ENCODE measurements around the gene DGKI. TPM values are rescaled to one million over a fixed set of nuclear protein-coding genes. Genes with fewer than 3 reads are reported as not detected.

Gene DGKI
- total and polyA plus RNA-seq, 11 donors = 0.36 to 4.6 (median 1.0) TPM

DNA sequence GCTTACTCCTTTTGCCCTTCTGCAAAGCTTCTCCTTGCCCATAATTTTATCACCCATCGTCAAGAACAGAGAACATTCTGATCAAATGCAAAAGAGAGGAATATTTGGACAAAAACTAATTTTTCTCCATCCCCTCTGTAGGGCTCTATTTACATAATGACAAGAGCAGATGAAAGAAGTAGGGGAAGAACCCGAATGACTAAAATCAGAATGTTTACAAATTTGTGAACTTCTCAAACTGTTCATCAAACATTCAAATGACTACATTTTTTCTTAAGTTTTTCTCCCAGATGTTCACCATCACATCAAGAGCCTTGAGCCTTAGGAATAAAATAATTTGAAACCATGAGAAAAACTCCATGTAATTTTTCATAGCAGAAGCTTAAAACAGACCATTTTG lies 119.4 kb downstream of the DGKI start:
- Histone ChIP-seq H3K27me3 (no peaks in the 10 kb centered on the region), H3K4me1 (no peaks in the 10 kb centered on the region), H3K36me3 (no peaks in the 10 kb centered on the region), H3K9me3 (no peaks in the 10 kb centered on the region), H3K27ac (no peak overlapping the region), H3K4me3 (no peak overlapping the region)
- intact Hi-C loops (cut with DNase I) = no loop called here
- WGBS, 4 donors = 78 to 88% (median 79%) methylated on average over 2 of the region's 2 CpGs
- DNase-seq (no peak), ATAC-seq (no peak)
- TF ChIP-seq, protein P1, sequence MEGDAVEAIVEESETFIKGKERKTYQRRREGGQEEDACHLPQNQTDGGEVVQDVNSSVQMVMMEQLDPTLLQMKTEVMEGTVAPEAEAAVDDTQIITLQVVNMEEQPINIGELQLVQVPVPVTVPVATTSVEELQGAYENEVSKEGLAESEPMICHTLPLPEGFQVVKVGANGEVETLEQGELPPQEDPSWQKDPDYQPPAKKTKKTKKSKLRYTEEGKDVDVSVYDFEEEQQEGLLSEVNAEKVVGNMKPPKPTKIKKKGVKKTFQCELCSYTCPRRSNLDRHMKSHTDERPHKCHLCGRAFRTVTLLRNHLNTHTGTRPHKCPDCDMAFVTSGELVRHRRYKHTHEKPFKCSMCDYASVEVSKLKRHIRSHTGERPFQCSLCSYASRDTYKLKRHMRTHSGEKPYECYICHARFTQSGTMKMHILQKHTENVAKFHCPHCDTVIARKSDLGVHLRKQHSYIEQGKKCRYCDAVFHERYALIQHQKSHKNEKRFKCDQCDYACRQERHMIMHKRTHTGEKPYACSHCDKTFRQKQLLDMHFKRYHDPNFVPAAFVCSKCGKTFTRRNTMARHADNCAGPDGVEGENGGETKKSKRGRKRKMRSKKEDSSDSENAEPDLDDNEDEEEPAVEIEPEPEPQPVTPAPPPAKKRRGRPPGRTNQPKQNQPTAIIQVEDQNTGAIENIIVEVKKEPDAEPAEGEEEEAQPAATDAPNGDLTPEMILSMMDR (IDR thresholded peaks at IDR 0.05) = no peak
- TF ChIP-seq POLR2A (IDR thresholded peaks at IDR 0.05) = no peak

DNA sequence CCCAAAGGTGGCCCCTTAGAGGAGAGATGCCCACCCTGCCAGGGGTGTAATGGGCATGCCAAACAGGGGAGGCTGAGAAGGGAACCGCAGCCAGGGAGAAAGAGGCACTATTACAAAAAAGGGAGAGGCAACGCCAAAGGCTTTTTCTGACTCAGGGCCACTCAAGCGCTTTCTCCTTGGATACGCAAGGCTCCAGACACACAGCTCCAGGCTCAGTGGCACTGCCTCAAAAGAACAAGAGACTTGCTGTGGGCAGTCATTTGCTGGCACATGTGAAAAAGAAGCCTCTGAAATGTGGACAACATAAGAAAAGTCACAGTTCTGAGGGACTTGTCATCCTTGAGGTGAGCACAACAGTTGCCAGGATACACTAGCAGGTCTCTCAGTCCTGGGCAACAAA lies 128.4 kb downstream of the DGKI start:
- DNase-seq (peak in 1 of 5 donors; percentile 40), ATAC-seq (no peak)
- WGBS, 4 donors = 81 to 91% (median 89%) methylated on average over 4 of the region's 4 CpGs
- H3K9me3 ChIP-seq = no peaks in the 10 kb centered on the region
- intact Hi-C loops (cut with DNase I) = no loop called here
- H3K4me3 ChIP-seq = no peak overlapping the region
- H3K4me1 ChIP-seq = peaks cover 0 to 18% (median 2%) of the 10 kb centered on the region in 12 donors
- no peak for TF ChIP-seq POLR2A (IDR thresholded peaks at IDR 0.05)
- TF ChIP-seq, protein P1 (IDR thresholded peaks at IDR 0.05) = no peak
- H3K27ac ChIP-seq = peak overlapping the region in 2 of 12 donors; percentile 43 to 64
- H3K36me3 ChIP-seq = no peaks in the 10 kb centered on the region
- no peaks in the 10 kb centered on the region for H3K27me3 ChIP-seq

DNA sequence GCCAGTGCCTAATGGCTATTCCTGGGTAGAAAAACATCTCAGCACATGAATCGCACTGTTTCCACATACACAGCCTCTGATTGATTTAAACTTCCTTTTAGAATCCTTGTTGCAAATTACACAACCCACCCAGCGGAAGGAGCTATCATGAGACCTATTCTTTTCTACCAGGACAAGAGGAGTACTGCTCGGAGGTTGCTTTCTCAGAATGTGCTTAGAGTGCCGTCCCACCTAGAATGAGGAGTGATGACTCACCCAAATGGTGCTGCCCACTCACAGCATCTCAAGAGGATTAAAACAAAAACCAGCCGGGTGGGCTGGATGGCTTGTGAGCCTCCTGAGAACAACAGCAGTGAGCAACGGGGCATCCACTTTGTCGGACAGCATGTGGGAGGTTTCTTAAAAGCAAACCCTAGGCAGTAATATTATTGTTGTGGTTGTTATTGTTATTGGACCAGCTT lies 128.9 kb downstream of the DGKI start:
- H3K4me3 ChIP-seq = no peak overlapping the region
- H3K9me3 ChIP-seq = no peaks in the 10 kb centered on the region
- TF ChIP-seq, protein P1 (IDR thresholded peaks at IDR 0.05) = no peak
- TF ChIP-seq POLR2A (IDR thresholded peaks at IDR 0.05) = no peak
- H3K27me3 ChIP-seq = no peaks in the 10 kb centered on the region
- peak in 2 of 5 donors; percentile 10 to 29 for DNase-seq
- ATAC-seq = peak in 3 of 4 donors; percentile 57 to 75 (median 71)
- H3K4me1 ChIP-seq = peaks cover 0 to 18% (median 2%) of the 10 kb centered on the region in 12 donors
- H3K27ac ChIP-seq = peak overlapping the region in 3 of 12 donors; percentile 30 to 64 (median 43)
- intact Hi-C loops (cut with DNase I) = no loop called here
- WGBS, 4 donors = 31 to 60% (median 47%) methylated on average over 7 of the region's 7 CpGs
- no peaks in the 10 kb centered on the region for H3K36me3 ChIP-seq

DNA sequence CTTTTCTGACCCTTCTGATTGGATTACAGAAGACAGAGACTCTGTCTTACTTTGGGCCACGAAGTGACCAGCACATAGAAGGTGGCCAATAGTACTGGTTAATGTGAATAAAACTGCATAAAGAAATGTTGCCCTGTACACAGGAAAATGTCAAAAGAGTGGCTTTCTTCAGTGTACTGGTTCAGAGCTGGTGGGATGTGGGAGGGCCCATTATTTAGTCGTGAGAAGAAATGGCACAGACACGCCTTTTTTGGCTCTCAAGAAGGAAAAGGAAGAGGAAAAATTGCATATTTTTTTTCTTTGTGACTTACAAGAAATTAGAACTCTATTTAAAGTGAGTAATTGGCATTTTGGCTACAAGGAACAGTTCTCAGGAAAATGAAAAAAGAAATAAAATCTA lies 129.7 kb downstream of the DGKI start:
- Histone ChIP-seq H3K4me3 (no peak overlapping the region), H3K27ac (peak overlapping the region in 3 of 12 donors; percentile 35 to 64 (median 43)), H3K36me3 (no peaks in the 10 kb centered on the region), H3K9me3 (no peaks in the 10 kb centered on the region), H3K4me1 (peaks cover 0 to 18% (median 2%) of the 10 kb centered on the region in 12 donors), H3K27me3 (no peaks in the 10 kb centered on the region)
- peak in 1 of 5 donors; percentile 9 for DNase-seq
- TF ChIP-seq POLR2A (IDR thresholded peaks at IDR 0.05) = no peak
- TF ChIP-seq, protein P1 (IDR thresholded peaks at IDR 0.05) = no peak
- WGBS, 4 donors = 46 to 66% (median 59%) methylated on average over 3 of the region's 3 CpGs
- intact Hi-C loops (cut with DNase I) = no loop called here
- peak in 1 of 4 donors; percentile 63 for ATAC-seq
